ENCODE results near the gene SYNM. TPM values are rescaled to one million over a fixed set of nuclear protein-coding genes. Genes with fewer than 3 reads are reported as not detected.

The SYNM gene
- total RNA-seq, 2 donors from 2014 or later = 1.4 to 2.7 TPM

GRCh38 chr15:99117563-99118257 lies 12.8 kb downstream of the SYNM start:
- Mint-ChIP-seq H3K4me1 (peaks cover 8% of the 10 kb centered on the region), H3K27me3 (peaks cover 28% of the 10 kb centered on the region), H3K36me3 (ENCODE audit: low read depth) (peaks cover 4% of the 10 kb centered on the region), H3K4me3 (no peak overlapping the region), H3K27ac (no peak overlapping the region)
- DNase-seq (no peak), ATAC-seq (no peak)
- H3K9me3 ChIP-seq (ENCODE audit: control insufficient read depth, low read length, poor library complexity, severe bottlenecking) = no peaks in the 10 kb centered on the region

- DNase-seq = no peak
- H3K36me3 Mint-ChIP-seq (ENCODE audit: low read depth) = peaks cover 4% of the 10 kb centered on the region
- H3K4me1 Mint-ChIP-seq = peaks cover 8% of the 10 kb centered on the region
- H3K27me3 Mint-ChIP-seq = peaks cover 28% of the 10 kb centered on the region
- no peak overlapping the region for H3K4me3 Mint-ChIP-seq
- H3K27ac Mint-ChIP-seq = no peak overlapping the region
- ATAC-seq = no peak
- no peaks in the 10 kb centered on the region for H3K9me3 ChIP-seq (ENCODE audit: control insufficient read depth, low read length, poor library complexity, severe bottlenecking)
Measured at GRCh38 chr15:99118258-99118632, 13.4 kb downstream of the SYNM start.

- ATAC-seq (no peak), DNase-seq (no peak)
- Mint-ChIP-seq H3K27ac (no peak overlapping the region), H3K4me3 (no peak overlapping the region), H3K36me3 (ENCODE audit: low read depth) (peaks cover 4% of the 10 kb centered on the region), H3K27me3 (peaks cover 36% of the 10 kb centered on the region), H3K4me1 (peaks cover 10% of the 10 kb centered on the region)
- no peaks in the 10 kb centered on the region for H3K9me3 ChIP-seq (ENCODE audit: control insufficient read depth, low read length, poor library complexity, severe bottlenecking)
Measured at GRCh38 chr15:99118801-99119546, 14.1 kb downstream of the SYNM start.

GRCh38 chr15:99120050-99120777 lies 15.3 kb downstream of the SYNM start:
- ATAC-seq = no peak
- H3K4me1 Mint-ChIP-seq = peaks cover 12% of the 10 kb centered on the region
- no peak overlapping the region for H3K4me3 Mint-ChIP-seq
- H3K9me3 ChIP-seq (ENCODE audit: control insufficient read depth, low read length, poor library complexity, severe bottlenecking) = no peaks in the 10 kb centered on the region
- H3K27me3 Mint-ChIP-seq = peaks cover 45% of the 10 kb centered on the region
- DNase-seq = no peak
- peaks cover 4% of the 10 kb centered on the region for H3K36me3 Mint-ChIP-seq (ENCODE audit: low read depth)
- H3K27ac Mint-ChIP-seq = no peak overlapping the region

- Mint-ChIP-seq H3K4me3 (no peak overlapping the region), H3K27ac (no peak overlapping the region), H3K4me1 (peaks cover 12% of the 10 kb centered on the region), H3K36me3 (ENCODE audit: low read depth) (peaks cover 4% of the 10 kb centered on the region), H3K27me3 (peaks cover 48% of the 10 kb centered on the region)
- ATAC-seq = no peak
- no peak for DNase-seq
- H3K9me3 ChIP-seq (ENCODE audit: control insufficient read depth, low read length, poor library complexity, severe bottlenecking) = no peaks in the 10 kb centered on the region
Measured at GRCh38 chr15:99121207-99121606, 16.3 kb downstream of the SYNM start.

- no peak overlapping the region for H3K4me3 Mint-ChIP-seq
- H3K36me3 Mint-ChIP-seq (ENCODE audit: low read depth) = peaks cover 4% of the 10 kb centered on the region
- DNase-seq = no peak
- no peaks in the 10 kb centered on the region for H3K9me3 ChIP-seq (ENCODE audit: control insufficient read depth, low read length, poor library complexity, severe bottlenecking)
- ATAC-seq = no peak
- peaks cover 42% of the 10 kb centered on the region for H3K27me3 Mint-ChIP-seq
- H3K27ac Mint-ChIP-seq = no peak overlapping the region
- peaks cover 12% of the 10 kb centered on the region for H3K4me1 Mint-ChIP-seq
Measured at GRCh38 chr15:99121691-99122410, 17.0 kb downstream of the SYNM start.

GRCh38 chr15:99122831-99123712 lies 18.2 kb downstream of the SYNM start:
- H3K9me3 ChIP-seq (ENCODE audit: control insufficient read depth, low read length, poor library complexity, severe bottlenecking) = no peaks in the 10 kb centered on the region
- no peak overlapping the region for H3K27ac Mint-ChIP-seq

GRCh38 chr15:99123713-99124451 lies 19.0 kb downstream of the SYNM start:
- no peak overlapping the region for H3K4me3 Mint-ChIP-seq
- DNase-seq = no peak
- no peak for ATAC-seq
- peaks cover 12% of the 10 kb centered on the region for H3K4me1 Mint-ChIP-seq
- H3K9me3 ChIP-seq (ENCODE audit: control insufficient read depth, low read length, poor library complexity, severe bottlenecking) = no peaks in the 10 kb centered on the region
- no peak overlapping the region for H3K27ac Mint-ChIP-seq
- H3K27me3 Mint-ChIP-seq = peaks cover 45% of the 10 kb centered on the region
- H3K36me3 Mint-ChIP-seq (ENCODE audit: low read depth) = peaks cover 4% of the 10 kb centered on the region

More at GRCh38 chr15:99122831-99123712, 18.2 kb downstream of the SYNM start:
- H3K27me3 Mint-ChIP-seq = peaks cover 38% of the 10 kb centered on the region
- no peak for ATAC-seq
- H3K4me1 Mint-ChIP-seq = peaks cover 12% of the 10 kb centered on the region
- H3K4me3 Mint-ChIP-seq = no peak overlapping the region
- DNase-seq = no peak
- peaks cover 4% of the 10 kb centered on the region for H3K36me3 Mint-ChIP-seq (ENCODE audit: low read depth)

- H3K9me3 ChIP-seq (ENCODE audit: control insufficient read depth, low read length, poor library complexity, severe bottlenecking) = no peaks in the 10 kb centered on the region
- DNase-seq (no peak), ATAC-seq (no peak)
- no peak overlapping the region for H3K4me3 Mint-ChIP-seq
- H3K27me3 Mint-ChIP-seq = peaks cover 52% of the 10 kb centered on the region
- peaks cover 4% of the 10 kb centered on the region for H3K36me3 Mint-ChIP-seq (ENCODE audit: low read depth)
- H3K27ac Mint-ChIP-seq = no peak overlapping the region
- H3K4me1 Mint-ChIP-seq = peaks cover 13% of the 10 kb centered on the region
Measured at GRCh38 chr15:99124641-99125040, 19.8 kb downstream of the SYNM start.

GRCh38 chr15:99125061-99125891 lies 20.4 kb downstream of the SYNM start:
- DNase-seq (no peak), ATAC-seq (no peak)
- H3K9me3 ChIP-seq (ENCODE audit: control insufficient read depth, low read length, poor library complexity, severe bottlenecking) = no peaks in the 10 kb centered on the region
- no peak overlapping the region for H3K4me3 Mint-ChIP-seq
- peaks cover 16% of the 10 kb centered on the region for H3K4me1 Mint-ChIP-seq
- peaks cover 54% of the 10 kb centered on the region for H3K27me3 Mint-ChIP-seq
- no peak overlapping the region for H3K27ac Mint-ChIP-seq
- peaks cover 6% of the 10 kb centered on the region for H3K36me3 Mint-ChIP-seq (ENCODE audit: low read depth)

- H3K4me3 Mint-ChIP-seq = no peak overlapping the region
- H3K27ac Mint-ChIP-seq = no peak overlapping the region
- peaks cover 11% of the 10 kb centered on the region for H3K4me1 Mint-ChIP-seq
- no peak for ATAC-seq
- DNase-seq = no peak
- H3K27me3 Mint-ChIP-seq = peaks cover 52% of the 10 kb centered on the region
- H3K36me3 Mint-ChIP-seq (ENCODE audit: low read depth) = peaks cover 2% of the 10 kb centered on the region
- no peaks in the 10 kb centered on the region for H3K9me3 ChIP-seq (ENCODE audit: control insufficient read depth, low read length, poor library complexity, severe bottlenecking)
Measured at GRCh38 chr15:99126131-99126588, 21.3 kb downstream of the SYNM start.

Data from T-helper 17 cell (primary cell).